Large intestine (tissue), 3 donors: ENCODE results near the gene SUN5. TPM values are rescaled to one million over a fixed set of nuclear protein-coding genes. Genes with fewer than 3 reads are reported as not detected.
A peak's percentile ranks its signal among the peaks of the same experiment; 100 is the strongest.

ENCODE experiments used
- DNase-seq, 2 donors: peaks; one replicate each; pipeline versions ENCODE4 v3.0.0 to v3.0.0-alpha.2; 2013
- H3K27ac ChIP-seq: one replicate; pipeline ENCODE4 v1.5.1; 2013; ENCODE audit warnings: low read length
- H3K27me3 ChIP-seq: 2 replicates; pipeline ENCODE4 v1.6.1; 2013; ENCODE audit warnings: low read length; ENCODE audit not compliant: control insufficient read depth, insufficient read depth
- H3K36me3 ChIP-seq: 2 replicates; pipeline ENCODE4 v1.6.1; 2013; ENCODE audit warnings: low read length; ENCODE audit not compliant: control insufficient read depth, insufficient read depth
- H3K4me1 ChIP-seq: one replicate; pipeline ENCODE4 v1.6.1; 2013; ENCODE audit warnings: low read length; ENCODE audit not compliant: control insufficient read depth, insufficient read depth
- H3K4me3 ChIP-seq: one replicate; pipeline ENCODE4 v1.5.1; 2013; ENCODE audit warnings: low read length
- H3K9me3 ChIP-seq: one replicate; pipeline ENCODE4 v1.6.1; 2013; ENCODE audit warnings: mild to moderate bottlenecking, low read depth, low read length, moderate library complexity; ENCODE audit not compliant: control insufficient read depth
- WGBS: methylation state at CpG from one replicate; pipeline ENCODE4 v1.1.5; 2013; ENCODE audit warnings: low lambda C conversion rate; ENCODE audit not compliant: insufficient coverage; 5-methylcytosine and 5-hydroxymethylcytosine counted together
- polyA plus RNA-seq: library from polyadenylated mRNA; unstranded; fragments of 120-200 nt; gene quantifications from one replicate; pipeline ENCODE4 v1.2.1, GENCODE V29; 2013

SUN5 gene
- polyA plus RNA-seq, 1 donor: not detected

DNA sequence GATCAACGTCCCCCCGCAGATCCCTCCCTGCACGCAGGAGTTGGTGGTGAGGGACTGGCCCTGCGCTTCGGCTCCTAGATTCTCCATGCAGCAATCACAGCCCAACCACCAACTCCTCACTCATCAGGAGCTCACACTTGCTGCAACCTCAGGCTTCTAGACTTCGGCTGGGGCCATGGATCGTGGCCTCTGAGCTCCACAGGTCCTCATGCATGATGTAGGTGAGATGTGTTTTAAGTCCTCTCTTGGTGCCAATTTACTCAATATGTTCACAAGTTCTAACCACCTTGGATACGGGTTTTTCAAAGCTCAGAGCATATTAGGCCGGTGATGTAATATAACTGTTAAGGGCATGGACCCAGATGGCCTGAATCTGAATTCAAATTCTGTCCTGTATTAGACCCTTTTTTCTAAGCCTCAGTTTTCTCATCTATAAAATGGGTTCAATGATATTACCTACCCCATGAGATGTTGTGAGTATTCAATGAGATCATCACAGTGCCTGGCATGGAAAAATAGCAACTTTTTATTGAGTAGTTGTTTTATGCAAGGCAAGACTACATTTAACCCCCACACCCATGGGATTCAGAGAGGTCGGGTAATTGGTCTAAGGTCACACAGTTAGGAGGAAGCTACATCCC is 31.0 kb downstream of the SUN5 start:
- Histone ChIP-seq H3K27ac (no peak overlapping the region), H3K27me3 (no peaks in the 10 kb centered on the region), H3K36me3 (no peaks in the 10 kb centered on the region), H3K4me1 (no peaks in the 10 kb centered on the region), H3K9me3 (no peaks in the 10 kb centered on the region), H3K4me3 (no peak overlapping the region)
- WGBS: no CpG with 5 or more reads among the region's 10 CpGs
- no peak for DNase-seq

- no peak overlapping the region for H3K4me3 ChIP-seq
- no CpG with 5 or more reads among the region's 13 CpGs for WGBS
- DNase-seq: peak in 1 of 2 donors; percentile 29
Measured at GRCh38 chr20:32972181-32973076, 31.8 kb downstream of the SUN5 start.

GRCh38 chr20:32971703-32972161 is 32.5 kb downstream of the SUN5 start:
- Histone ChIP-seq H3K4me3 (no peak overlapping the region), H3K27ac (no peak overlapping the region), H3K27me3 (no peaks in the 10 kb centered on the region), H3K4me1 (no peaks in the 10 kb centered on the region), H3K36me3 (no peaks in the 10 kb centered on the region), H3K9me3 (no peaks in the 10 kb centered on the region)
- 71% methylated on average over 1 of the region's 6 CpGs for WGBS
- DNase-seq: no peak

More at GRCh38 chr20:32972181-32973076, 31.8 kb downstream of the SUN5 start:
- no peaks in the 10 kb centered on the region for H3K9me3 ChIP-seq
- no peaks in the 10 kb centered on the region for H3K36me3 ChIP-seq
- H3K27me3 ChIP-seq: no peaks in the 10 kb centered on the region
- H3K4me1 ChIP-seq: no peaks in the 10 kb centered on the region
- no peak overlapping the region for H3K27ac ChIP-seq

DNA sequence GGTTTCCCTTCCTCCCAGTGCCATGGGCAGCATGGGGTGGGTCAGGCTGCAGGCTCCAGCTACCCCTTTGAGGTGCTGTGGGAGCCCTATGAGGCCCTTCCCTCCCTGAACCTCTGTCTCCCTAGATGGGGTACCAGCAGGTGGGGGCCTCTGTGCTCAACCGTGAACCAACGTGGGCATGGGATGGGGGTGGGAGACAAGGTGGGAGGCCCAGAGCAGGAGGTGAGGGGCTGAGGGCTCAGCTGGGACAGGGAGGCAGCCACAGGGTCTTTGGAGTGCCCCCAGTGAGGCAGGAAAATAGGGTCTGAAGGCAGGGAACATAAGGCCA is 33.3 kb downstream of the SUN5 start:
- no peak overlapping the region for H3K4me3 ChIP-seq
- H3K27ac ChIP-seq: no peak overlapping the region
- no peak for DNase-seq
- whole genome bisulfite sequencing: no CpG with 5 or more reads among the region's 2 CpGs
- no peaks in the 10 kb centered on the region for H3K4me1 ChIP-seq
- H3K9me3 ChIP-seq: no peaks in the 10 kb centered on the region
- H3K36me3 ChIP-seq: no peaks in the 10 kb centered on the region
- no peaks in the 10 kb centered on the region for H3K27me3 ChIP-seq

GRCh38 chr20:32970115-32970972 is 33.9 kb downstream of the SUN5 start:
- no peak for DNase-seq
- H3K36me3 ChIP-seq: no peaks in the 10 kb centered on the region
- H3K27me3 ChIP-seq: no peaks in the 10 kb centered on the region
- no CpG with 5 or more reads among the region's 15 CpGs for WGBS
- H3K4me3 ChIP-seq: no peak overlapping the region
- H3K27ac ChIP-seq: no peak overlapping the region
- H3K9me3 ChIP-seq: no peaks in the 10 kb centered on the region
- no peaks in the 10 kb centered on the region for H3K4me1 ChIP-seq

DNA sequence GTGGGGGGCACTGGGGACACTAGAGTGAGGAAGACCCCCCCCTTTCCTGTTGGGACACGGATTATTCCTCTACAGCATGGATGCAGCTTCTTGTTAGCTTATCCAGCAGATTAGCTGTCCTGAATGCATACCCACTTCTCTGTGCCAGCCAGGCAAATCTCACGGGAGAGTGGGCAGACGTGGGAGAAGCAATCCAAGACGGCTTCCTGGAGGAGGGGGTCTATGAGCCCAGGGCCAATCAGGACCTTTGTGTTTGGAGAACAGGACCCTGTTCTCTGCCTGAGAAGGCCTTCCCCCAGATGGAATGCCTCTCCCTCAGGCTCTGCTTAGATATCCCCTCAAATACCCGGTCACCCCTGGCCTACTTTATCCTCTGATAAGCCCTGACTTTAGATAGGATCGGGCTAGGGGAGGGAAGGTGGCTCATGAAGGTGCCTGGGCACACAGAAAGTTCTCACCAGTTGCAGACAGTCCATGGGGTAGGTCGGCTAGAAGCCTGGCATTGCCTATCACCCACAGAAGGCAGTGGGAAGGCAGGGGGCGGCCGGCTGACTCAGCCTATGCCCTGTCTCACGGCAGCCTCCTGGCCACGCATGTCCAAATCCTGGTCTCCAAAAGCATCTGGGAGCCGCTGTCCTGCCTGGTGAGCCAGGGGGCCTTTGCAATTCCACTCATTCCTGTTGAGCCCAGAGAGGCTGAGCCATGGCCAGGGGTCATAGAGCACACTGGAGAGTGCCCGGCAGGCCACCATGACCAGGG is 34.7 kb downstream of the SUN5 start:
- no peaks in the 10 kb centered on the region for H3K4me1 ChIP-seq
- no peaks in the 10 kb centered on the region for H3K27me3 ChIP-seq
- no peak for DNase-seq
- H3K36me3 ChIP-seq: no peaks in the 10 kb centered on the region
- WGBS: no CpG with 5 or more reads among the region's 13 CpGs
- H3K4me3 ChIP-seq: no peak overlapping the region
- H3K9me3 ChIP-seq: no peaks in the 10 kb centered on the region
- H3K27ac ChIP-seq: no peak overlapping the region

DNA sequence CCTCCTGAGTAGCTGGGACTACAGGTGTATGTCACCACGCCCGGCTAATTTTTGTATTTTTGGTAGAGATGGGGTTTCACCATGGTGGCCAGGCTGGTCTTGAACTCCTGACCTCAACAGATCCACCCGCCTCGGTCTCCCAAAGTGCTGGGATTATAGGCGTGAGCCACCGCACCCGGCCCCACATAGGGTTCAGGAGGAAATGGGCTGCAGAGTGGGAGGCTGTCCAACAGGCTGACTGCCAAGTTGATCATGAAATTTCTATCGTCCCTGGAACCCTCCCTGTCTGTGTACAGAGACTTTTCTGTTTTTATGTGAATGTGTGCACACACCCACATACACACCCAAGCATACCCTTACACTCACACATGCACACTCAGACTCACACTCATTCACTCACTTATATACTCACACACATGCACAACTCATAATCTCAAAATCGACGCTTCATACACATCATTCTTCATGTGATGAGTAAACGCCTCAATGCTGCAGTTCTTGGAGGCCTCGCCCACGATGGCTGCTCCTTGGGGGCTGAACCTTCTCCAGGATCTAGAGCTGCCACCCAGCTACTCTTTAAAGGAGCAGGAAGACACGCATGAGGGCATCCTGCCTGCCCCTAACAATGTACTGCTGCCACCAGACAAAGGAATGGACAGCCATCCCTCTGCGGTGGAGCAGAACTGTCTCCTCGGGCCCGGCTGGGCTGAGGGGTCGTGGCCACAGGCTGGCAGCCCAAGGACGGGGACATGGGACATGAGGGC is 35.6 kb downstream of the SUN5 start:
- Histone ChIP-seq H3K27ac (no peak overlapping the region), H3K36me3 (no peaks in the 10 kb centered on the region), H3K4me3 (no peak overlapping the region), H3K27me3 (no peaks in the 10 kb centered on the region), H3K4me1 (no peaks in the 10 kb centered on the region), H3K9me3 (no peaks in the 10 kb centered on the region)
- WGBS: 60% methylated on average over 1 of the region's 19 CpGs
- no peak for DNase-seq

DNA sequence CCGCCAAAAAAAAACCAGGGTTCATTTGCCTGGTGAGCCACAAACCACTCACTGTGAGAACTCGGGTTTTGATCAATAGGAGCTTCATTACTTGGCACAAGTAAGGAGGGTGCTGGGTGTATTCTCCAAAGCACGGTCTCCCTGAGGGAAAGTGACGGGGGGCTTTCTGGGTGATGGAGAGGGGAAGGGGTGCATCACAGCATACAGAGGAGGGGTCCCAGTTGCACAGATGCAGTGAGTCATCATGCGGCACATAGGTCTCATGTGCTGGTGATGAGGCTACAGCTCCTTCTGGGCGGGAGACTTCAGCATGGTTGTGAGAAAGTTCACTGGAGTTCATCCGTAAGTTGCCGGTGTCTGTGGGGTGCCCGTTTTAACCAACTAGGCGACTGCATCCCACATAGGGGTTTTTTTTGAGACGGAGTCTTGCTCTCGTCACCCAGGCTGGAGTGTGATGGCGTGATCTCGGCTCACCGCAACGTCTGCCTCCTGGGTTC is 36.2 kb downstream of the SUN5 start:
- no peaks in the 10 kb centered on the region for H3K4me1 ChIP-seq
- H3K9me3 ChIP-seq: no peaks in the 10 kb centered on the region
- no peak for DNase-seq
- H3K4me3 ChIP-seq: no peak overlapping the region
- no peaks in the 10 kb centered on the region for H3K27me3 ChIP-seq
- no peaks in the 10 kb centered on the region for H3K36me3 ChIP-seq
- WGBS: 89% methylated on average over 3 of the region's 16 CpGs
- H3K27ac ChIP-seq: no peak overlapping the region
